GM15510 (cell line): Measurements from ENCODE around the gene TMEM208.
A peak's percentile ranks its signal among the peaks of the same experiment; 100 is the strongest.

ENCODE experiments used
- POLR2A ChIP-seq: IDR thresholded peaks from 3 replicates; pipeline ENCODE4 v1.6.1; 2011; ENCODE audit warnings: borderline replicate concordance; ENCODE audit not compliant: insufficient read length; ENCODE audit errors: extremely low read depth

TMEM208 gene

GRCh38 chr16:67199808-67200198 is 27.1 kb upstream of the TMEM208 start:
- TF ChIP-seq POLR2A: no peak

- no peak for TF ChIP-seq POLR2A
Measured at GRCh38 chr16:67200491-67200890, 26.4 kb upstream of the TMEM208 start.

GRCh38 chr16:67201411-67202345 is 25.3 kb upstream of the TMEM208 start:
- TF ChIP-seq POLR2A: no peak

- no peak for TF ChIP-seq POLR2A
Measured at GRCh38 chr16:67202426-67202825, 24.5 kb upstream of the TMEM208 start.

- TF ChIP-seq POLR2A: no peak
Measured at GRCh38 chr16:67202956-67203493, 23.9 kb upstream of the TMEM208 start.

- TF ChIP-seq POLR2A: no peak
Measured at GRCh38 chr16:67204076-67204475, 22.9 kb upstream of the TMEM208 start.

- TF ChIP-seq POLR2A: no peak
Measured at GRCh38 chr16:67206129-67206837, 20.6 kb upstream of the TMEM208 start.

GRCh38 chr16:67206838-67207248 is 20.1 kb upstream of the TMEM208 start:
- TF ChIP-seq POLR2A: no peak

- TF ChIP-seq POLR2A: peak; percentile 24
Measured at GRCh38 chr16:67207249-67208091, 19.5 kb upstream of the TMEM208 start.

- TF ChIP-seq POLR2A: no peak
Measured at GRCh38 chr16:67208154-67208896, 18.6 kb upstream of the TMEM208 start.

- no peak for TF ChIP-seq POLR2A
Measured at GRCh38 chr16:67209565-67209964, 17.4 kb upstream of the TMEM208 start.

- no peak for TF ChIP-seq POLR2A
Measured at GRCh38 chr16:67210069-67210937, 16.6 kb upstream of the TMEM208 start.

- TF ChIP-seq POLR2A: no peak
Measured at GRCh38 chr16:67211674-67212073, 15.3 kb upstream of the TMEM208 start.

GRCh38 chr16:67212766-67213165 is 14.2 kb upstream of the TMEM208 start:
- TF ChIP-seq POLR2A: no peak
